NCI-H2107 treated with DMSO at 0.1 percent for 48 hours (cell line): ENCODE results near the gene HIPK2.

Experiments
- DNase-seq: peaks from one replicate; lab custom pipeline; 2025; ENCODE audit not compliant: unreplicated experiment; lab: John Stamatoyannopoulos, UW

Gene HIPK2

GRCh38 chr7:139737221-139738100, 40.3 kb downstream of the HIPK2 start:
- peak; percentile 55 for DNase-seq

GRCh38 chr7:139735912-139736595, 41.7 kb downstream of the HIPK2 start:
- DNase-seq, result no peak

GRCh38 chr7:139735466-139735865, 42.3 kb downstream of the HIPK2 start:
- no peak for DNase-seq

GRCh38 chr7:139734395-139734794, 43.4 kb downstream of the HIPK2 start:
- no peak for DNase-seq

GRCh38 chr7:139733751-139734150, 44.0 kb downstream of the HIPK2 start:
- no peak for DNase-seq

GRCh38 chr7:139732471-139733167, 45.2 kb downstream of the HIPK2 start:
- no peak for DNase-seq

- peak; percentile 83 for DNase-seq
Observed at GRCh38 chr7:139731802-139732470, 45.9 kb downstream of the HIPK2 start.

GRCh38 chr7:139730746-139731612, 46.8 kb downstream of the HIPK2 start:
- DNase-seq, result peak; percentile 91

- no peak for DNase-seq
Observed at GRCh38 chr7:139728203-139728602, 49.6 kb downstream of the HIPK2 start.

- DNase-seq, result peak; percentile 27
Observed at GRCh38 chr7:139727151-139727705, 50.6 kb downstream of the HIPK2 start.

- DNase-seq, result no peak
Observed at GRCh38 chr7:139726485-139726869, 51.3 kb downstream of the HIPK2 start.

- no peak for DNase-seq
Observed at GRCh38 chr7:139725858-139726484, 51.8 kb downstream of the HIPK2 start.

GRCh38 chr7:139725077-139725476, 52.7 kb downstream of the HIPK2 start:
- peak; percentile 93 for DNase-seq

- DNase-seq, result no peak
Observed at GRCh38 chr7:139722604-139723003, 55.2 kb downstream of the HIPK2 start.

GRCh38 chr7:139721821-139722220, 56.0 kb downstream of the HIPK2 start:
- DNase-seq, result no peak

GRCh38 chr7:139721417-139721816, 56.4 kb downstream of the HIPK2 start:
- DNase-seq, result no peak

- no peak for DNase-seq
Observed at GRCh38 chr7:139720705-139721231, 57.0 kb downstream of the HIPK2 start.

- no peak for DNase-seq
Observed at GRCh38 chr7:139720186-139720585, 57.6 kb downstream of the HIPK2 start.

GRCh38 chr7:139718859-139719258, 58.9 kb downstream of the HIPK2 start:
- no peak for DNase-seq
